GM12801 (cell line): ENCODE results near the gene TEX29.

Experiments
- CTCF ChIP-seq: IDR thresholded peaks from one replicate; pipeline ENCODE4 v1.5.1; 2011; ENCODE audit warnings: control low read depth; ENCODE audit not compliant: insufficient read length; ENCODE audit errors: extremely low read depth

Gene TEX29

GRCh38 chr13:111360452-111360851 lies 40.0 kb downstream of the TEX29 start:
- TF ChIP-seq CTCF = no peak

- no peak for TF ChIP-seq CTCF
Observed at GRCh38 chr13:111361046-111361872, 40.8 kb downstream of the TEX29 start.

- TF ChIP-seq CTCF = no peak
Observed at GRCh38 chr13:111361873-111362648, 41.6 kb downstream of the TEX29 start.

- TF ChIP-seq CTCF = no peak
Observed at GRCh38 chr13:111363121-111363520, 42.7 kb downstream of the TEX29 start.

- TF ChIP-seq CTCF = no peak
Observed at GRCh38 chr13:111363591-111363990, 43.1 kb downstream of the TEX29 start.

GRCh38 chr13:111365149-111366005 lies 44.9 kb downstream of the TEX29 start:
- TF ChIP-seq CTCF = no peak

GRCh38 chr13:111367340-111367739 lies 46.9 kb downstream of the TEX29 start:
- TF ChIP-seq CTCF = no peak
